Stimulated activated CD4-positive, alpha-beta T cell treated with anti-CD3 and anti-CD28 coated beads, Interleukin-15, amount 100 ng/mL, for 1 hour (primary cell): ENCODE data around the gene HS3ST3B1.

Experiments
- DNase-seq, 2 donors: peaks; one replicate each; pipeline ENCODE4 v3.0.0-alpha.2; 2020; ENCODE audit warnings: low read depth in 1 of 2, low spot score in 1 of 2

HS3ST3B1 gene

GRCh38 chr17:14300575-14301278 is at the start of gene HS3ST3B1:
HS3ST3B1 (plus strand) TSS chr17:14301081; CDS start chr17:14301519, 438 bp downstream.
- peak; percentile 97 to 99 for DNase-seq

DNA sequence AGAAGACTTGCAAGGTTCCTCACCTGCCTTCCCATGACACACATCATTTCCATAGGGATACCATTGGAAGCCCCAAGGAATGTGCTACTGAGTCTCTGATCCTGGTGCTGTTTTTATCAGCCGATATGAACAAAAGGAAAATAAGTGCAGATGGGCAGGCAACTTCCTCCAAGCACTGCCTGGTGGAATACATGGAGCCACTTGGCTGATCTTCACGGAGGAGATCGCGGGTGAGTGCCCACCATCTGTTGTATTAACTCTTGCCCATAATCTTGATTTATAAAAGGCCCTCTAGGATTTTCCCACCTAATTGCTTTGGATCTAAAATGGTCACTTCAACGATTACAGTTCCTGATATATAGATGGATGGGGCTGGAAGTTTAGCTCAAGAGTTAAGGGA is 39.5 kb upstream of the HS3ST3B1 start:
- no peak for DNase-seq

DNA sequence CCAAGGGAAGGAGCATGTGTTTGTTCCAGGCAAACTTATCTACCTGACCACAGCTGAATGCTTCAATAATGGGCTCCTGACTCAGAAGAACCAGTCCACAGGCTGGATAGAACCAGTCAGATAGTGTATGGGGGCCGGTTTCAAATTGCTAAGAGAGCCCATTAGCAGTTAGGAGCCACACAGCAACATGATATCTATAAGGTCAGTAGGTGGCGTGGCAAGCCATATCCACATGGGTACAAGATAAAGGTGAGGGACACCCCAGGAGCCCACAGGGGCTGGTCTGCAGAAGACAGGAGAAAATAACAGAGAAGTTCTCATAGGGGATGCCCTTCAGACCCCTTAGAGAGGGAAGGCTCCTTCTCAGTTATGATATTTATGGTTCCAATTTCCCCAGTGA is 32.6 kb upstream of the HS3ST3B1 start:
- DNase-seq: no peak

GRCh38 chr17:14269473-14269872 is 31.4 kb upstream of the HS3ST3B1 start:
- DNase-seq: no peak

- DNase-seq: no peak
Observed at GRCh38 chr17:14270508-14270907, 30.4 kb upstream of the HS3ST3B1 start.

GRCh38 chr17:14276535-14277250 is 24.2 kb upstream of the HS3ST3B1 start:
- no peak for DNase-seq

DNA sequence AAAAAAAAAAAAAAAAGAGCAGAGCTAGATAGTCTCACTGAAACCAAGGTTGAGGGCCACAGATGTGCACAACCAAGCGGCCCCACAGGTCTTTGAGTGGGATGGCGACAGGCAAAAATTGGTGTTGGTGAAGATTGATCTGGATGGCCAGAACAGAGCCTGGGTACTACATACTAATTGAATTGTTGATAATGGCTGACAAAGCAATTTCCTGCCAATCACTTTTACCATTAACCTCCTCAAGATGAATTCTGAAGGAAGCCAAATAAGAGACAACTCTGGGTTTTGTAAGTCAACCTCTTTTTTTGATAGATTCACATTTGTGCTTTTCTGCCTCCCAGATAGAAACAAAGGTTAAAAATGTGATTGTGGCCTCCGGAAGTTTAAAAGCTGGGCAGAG is 19.4 kb upstream of the HS3ST3B1 start:
- no peak for DNase-seq

- no peak for DNase-seq
Observed at GRCh38 chr17:14282726-14283125, 18.2 kb upstream of the HS3ST3B1 start.

- no peak for DNase-seq
Observed at GRCh38 chr17:14289162-14289561, 11.7 kb upstream of the HS3ST3B1 start.

GRCh38 chr17:14294876-14295275 is 6.0 kb upstream of the HS3ST3B1 start:
- no peak for DNase-seq

GRCh38 chr17:14295676-14296075 is 5.2 kb upstream of the HS3ST3B1 start:
- DNase-seq: no peak

DNA sequence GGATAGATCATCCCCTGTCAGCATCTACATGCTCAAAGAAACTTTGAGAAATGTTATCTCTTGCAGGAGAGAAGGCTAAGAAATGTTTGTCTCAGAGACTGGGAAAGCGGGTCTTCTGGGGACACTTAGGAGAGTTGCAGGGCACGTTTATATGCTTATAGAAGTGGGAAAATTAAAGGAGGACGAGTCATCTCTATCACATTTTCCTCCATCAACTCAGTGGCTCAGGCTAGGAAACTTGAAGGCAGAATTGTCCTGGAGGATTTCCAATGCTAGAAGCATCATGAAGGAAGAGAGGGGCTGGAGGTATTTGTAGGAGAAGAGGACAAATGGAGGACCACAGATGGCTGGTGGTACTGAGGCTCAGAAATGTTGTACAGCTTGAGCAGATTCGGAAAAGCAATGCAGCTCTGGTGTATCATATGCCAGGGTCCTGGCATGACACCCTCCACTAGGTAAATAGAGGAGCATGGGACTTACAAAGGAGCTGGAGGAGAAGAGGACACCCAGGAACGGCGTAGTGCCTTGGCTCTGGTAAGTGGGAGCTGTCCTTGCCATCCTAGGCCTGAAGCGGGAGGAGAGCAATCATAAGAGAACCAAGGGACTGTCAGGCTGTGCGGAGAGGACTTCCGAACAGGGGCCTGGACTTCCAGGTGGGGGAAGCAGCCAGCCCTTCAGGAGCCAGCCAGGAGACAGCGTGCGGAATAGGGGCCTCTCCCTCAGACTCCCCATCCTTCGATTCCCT is 4.5 kb upstream of the HS3ST3B1 start:
- no peak for DNase-seq

DNA sequence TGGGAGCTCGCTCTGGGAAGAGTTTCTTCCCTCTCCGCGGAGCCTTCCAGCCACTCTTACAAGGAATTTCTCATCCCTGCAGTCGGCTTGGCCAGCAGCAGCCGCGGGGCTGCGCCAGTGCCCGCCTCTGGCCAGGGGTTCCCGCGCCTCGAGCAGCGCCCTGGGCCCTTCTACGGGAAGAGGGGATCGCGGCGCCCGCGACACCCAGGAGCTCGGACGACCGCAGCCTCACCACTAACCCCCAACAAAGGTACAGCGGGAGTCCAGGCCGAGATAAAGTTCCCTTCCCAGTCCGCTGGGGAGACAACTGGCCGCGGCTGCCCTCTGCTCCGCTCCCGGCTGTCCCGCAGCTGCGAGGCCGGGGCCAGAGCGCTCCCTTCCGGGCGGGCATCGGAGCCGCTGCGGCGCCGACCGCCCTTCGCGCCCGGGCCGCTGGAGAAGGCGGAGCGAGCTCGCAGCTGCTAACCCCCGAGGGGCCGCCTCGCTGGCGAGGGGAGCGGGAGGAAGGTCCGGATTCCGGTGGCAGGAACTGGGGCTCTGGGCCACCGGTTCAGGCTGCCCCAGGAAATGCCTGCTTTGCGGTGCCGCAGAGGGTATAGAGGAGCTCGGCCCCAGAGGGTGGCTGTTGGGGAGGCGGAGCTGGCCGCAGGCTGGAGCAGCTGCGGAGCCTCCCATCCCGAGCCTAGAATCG is 3.6 kb upstream of the HS3ST3B1 start:
- no peak for DNase-seq

DNA sequence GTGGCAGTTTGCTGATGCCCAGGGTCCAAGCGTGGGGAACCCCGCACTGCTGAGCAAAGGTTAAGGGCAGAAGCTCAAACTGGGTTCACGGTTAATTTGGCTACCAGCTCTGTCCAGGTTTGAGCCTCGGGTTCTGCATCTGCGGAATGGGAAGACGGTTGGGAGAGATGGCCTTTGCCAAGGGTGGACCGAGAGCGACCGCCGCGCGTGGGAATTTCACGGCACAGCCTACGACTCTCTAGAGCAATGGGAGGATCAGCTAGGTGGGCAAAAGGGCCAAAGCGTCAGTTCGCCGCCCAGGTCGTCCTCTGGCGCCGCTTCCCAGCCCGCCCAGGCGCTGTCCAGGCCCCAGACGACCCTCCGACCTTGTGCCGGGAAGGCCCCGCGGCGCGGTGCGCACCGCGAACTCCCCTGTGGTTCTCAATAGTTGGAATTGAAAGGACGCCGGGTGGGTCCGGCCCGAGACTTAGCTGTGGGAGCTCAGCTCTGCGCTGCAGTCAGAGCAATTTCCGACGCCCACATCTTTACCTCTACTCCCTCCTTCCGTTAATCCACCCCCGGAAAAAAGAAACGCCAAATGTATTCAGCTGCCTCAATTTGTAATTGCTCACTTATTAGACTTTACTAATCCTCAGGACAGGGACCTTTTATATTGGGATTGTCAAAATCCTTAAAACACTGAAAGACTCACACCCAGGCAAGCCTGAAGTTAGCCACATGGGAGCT is 2.5 kb upstream of the HS3ST3B1 start:
- no peak for DNase-seq

- no peak for DNase-seq
Observed at GRCh38 chr17:14298947-14299279, 2.0 kb upstream of the HS3ST3B1 start.

- no peak for DNase-seq
Observed at GRCh38 chr17:14299280-14300141, 1.4 kb upstream of the HS3ST3B1 start.

GRCh38 chr17:14301279-14302090 is 604 bp downstream of the HS3ST3B1 start:
- DNase-seq: peak; percentile 28 to 37

DNA sequence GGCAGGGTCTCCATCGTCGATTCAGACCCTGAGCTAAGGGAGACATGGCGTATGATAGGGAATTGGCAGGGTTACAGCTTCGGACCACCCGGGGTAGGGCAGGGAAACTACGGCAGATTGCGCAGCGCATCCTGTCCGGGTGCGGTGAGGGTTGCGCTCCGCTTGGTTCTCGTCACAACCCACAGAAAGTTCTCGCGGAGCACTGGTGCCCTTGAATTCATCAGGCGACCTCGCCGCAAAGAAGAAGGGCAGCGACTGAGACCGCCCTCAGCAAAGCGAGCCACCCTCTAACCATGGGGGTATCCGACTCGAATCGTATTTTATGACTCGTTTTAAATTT is 1.2 kb downstream of the HS3ST3B1 start:
- DNase-seq: peak; percentile 21 to 36

DNA sequence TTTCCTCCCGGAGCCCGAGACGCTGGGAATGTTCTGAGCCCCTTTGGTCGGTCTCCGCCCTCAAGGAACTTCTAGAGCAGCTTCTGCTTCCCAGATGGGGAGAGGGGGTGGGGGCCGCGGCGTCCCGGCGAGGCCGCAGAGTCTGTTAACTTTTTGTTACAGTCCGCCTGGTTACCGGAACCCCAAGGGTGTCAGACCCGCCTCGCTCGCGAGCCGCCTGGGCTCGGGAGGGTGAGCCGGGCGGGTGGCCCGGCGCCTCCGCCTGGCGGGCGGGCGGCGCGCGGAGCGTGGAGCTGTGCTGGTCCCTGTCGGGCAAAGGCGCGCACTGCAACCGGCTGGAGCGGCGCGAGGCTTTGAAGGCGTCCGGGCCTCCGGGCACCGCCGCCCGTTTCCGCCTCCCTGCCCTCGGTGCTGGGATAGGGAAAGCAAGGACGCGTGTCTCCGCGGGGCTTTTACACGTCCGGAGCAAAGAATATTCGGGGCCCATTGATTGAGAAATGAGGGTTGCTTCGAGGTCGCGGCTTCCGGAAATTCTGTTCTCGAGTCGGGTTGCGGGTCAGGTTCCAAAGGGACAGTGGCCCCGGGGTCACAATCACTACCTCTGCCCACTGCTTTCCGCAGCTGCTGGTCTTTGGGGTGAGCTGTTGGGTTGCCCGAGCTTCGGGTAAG is 1.7 kb downstream of the HS3ST3B1 start:
- DNase-seq: peak; percentile 66 to 77
